ENCODE data around the gene IL33. TPM values are rescaled to one million over a fixed set of nuclear protein-coding genes. Genes with fewer than 3 reads are reported as not detected.

The IL33 gene
- total and polyA plus RNA-seq, 2 of the 4 experiments (the other 2 are of a cell fraction), result not detected

DNA sequence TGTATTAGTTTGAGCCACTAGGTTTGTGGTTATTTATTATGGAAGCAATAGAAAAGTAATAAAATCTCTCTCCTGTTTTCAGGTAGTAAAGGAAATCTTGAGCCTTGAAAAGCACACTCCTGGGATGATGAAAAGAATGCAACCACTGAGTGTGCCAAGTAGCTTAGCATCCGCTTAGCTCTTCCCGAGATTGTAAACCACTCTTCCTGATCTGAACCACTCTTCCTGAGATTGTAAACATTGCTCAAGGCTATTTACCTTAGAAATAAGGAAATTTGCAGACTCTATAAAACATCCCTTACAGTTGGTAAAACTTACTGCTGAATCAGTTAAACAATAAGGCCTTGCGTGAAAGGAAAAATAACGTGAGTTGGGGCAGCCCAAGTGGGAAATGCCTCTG is 17.4 kb upstream of the IL33 start:
- no peaks in the 10 kb centered on the region for H3K36me3 ChIP-seq (ENCODE audit: control insufficient read depth, insufficient read depth, low read length)
- ATAC-seq (ENCODE audit: low read depth) (no peak), DNase-seq (no peak)
- in situ Hi-C loops (cut with MboI; ENCODE audit: low sequenced_read_pairs) (no loop called here), dilution Hi-C loops (cut with HindIII; ENCODE audit: low sequenced_read_pairs, unreplicated experiment) (no loop called here), intact Hi-C loops (cut with micrococcal nuclease) (no loop called here)
- BruUV-seq (replicated peaks), result no TSS peak
- no peak overlapping the region for H3K56ac ChIP-seq (ENCODE audit: extremely low read depth, insufficient read depth, low read length)
- H3K79me1 ChIP-seq (ENCODE audit: low read depth in 1 of 2, low read length in 2 of 2), result no peaks in the 10 kb centered on the region
- H3K4ac ChIP-seq (ENCODE audit: low read depth, low read length), result no peak overlapping the region
- no peak overlapping the region for H2BK120ac ChIP-seq (ENCODE audit: low read depth, low read length)
- no peak overlapping the region for H3K4me3 ChIP-seq (ENCODE audit: insufficient read depth, low read depth, low read length)
- H2AK5ac ChIP-seq (ENCODE audit: low read depth, low read length), result no peak overlapping the region
- H2BK5ac ChIP-seq (ENCODE audit: low read depth, low read length, poor library complexity, severe bottlenecking), result no peak overlapping the region
- H4K20me1 ChIP-seq (ENCODE audit: insufficient read depth, low read length), result no peaks in the 10 kb centered on the region
- H3K18ac ChIP-seq (ENCODE audit: low read depth, low read length), result no peak overlapping the region
- H3K4me1 ChIP-seq (ENCODE audit: control insufficient read depth, insufficient read depth, low read length), result no peaks in the 10 kb centered on the region
- ChIA-PET POLR2A (ENCODE audit: unreplicated experiment) (no interaction called here), CTCF (interaction anchor here (1.2 to 1.4 kb wide), 2 partner anchors 70 to 108 kb away, joined by 3 to 4 read pairs; no protein-coding TSS in a partner anchor)
- no peak overlapping the region for H2AK9ac ChIP-seq (replicated peaks; ENCODE audit: low read depth, low read length, poor library complexity)
- no peak overlapping the region for H3K14ac ChIP-seq (replicated peaks; ENCODE audit: low read depth, low read length)
- no CpG with 5 or more reads among the region's 4 CpGs for WGBS, 2 experiments (ENCODE audit: extremely low coverage in 2 of 2, insufficient read length in 1 of 2)
- H4K5ac ChIP-seq (ENCODE audit: low read depth, low read length), result no peak overlapping the region
- no peak overlapping the region for H2BK20ac ChIP-seq (ENCODE audit: low read depth, low read length)
- no peak overlapping the region for H2BK15ac ChIP-seq (ENCODE audit: low read depth, low read length)
- no peak overlapping the region for H4K91ac ChIP-seq (ENCODE audit: insufficient read depth, low read depth, low read length)
- no peak overlapping the region for H2AFZ ChIP-seq (replicated peaks; ENCODE audit: low read length, poor library complexity)
- no peak overlapping the region for H3K4me2 ChIP-seq (ENCODE audit: low read depth, low read length)
- no peak overlapping the region for H3K9ac ChIP-seq (ENCODE audit: low read depth, low read length)
- H3K27me3 ChIP-seq (ENCODE audit: control insufficient read depth, insufficient read depth, low read length), result peaks cover 7% of the 10 kb centered on the region; the same call in 1 of the 2 replicates
- no peaks in the 10 kb centered on the region for H3K9me1 ChIP-seq (ENCODE audit: insufficient read depth, low read length)
- no peaks in the 10 kb centered on the region for H3K9me3 ChIP-seq (ENCODE audit: control insufficient read depth, insufficient read depth, low read length)
- H3K27ac ChIP-seq (ENCODE audit: insufficient read depth, low read length), result no peak overlapping the region
- TF ChIP-seq BHLHE40 (IDR thresholded peaks at IDR 0.05; ENCODE audit: low read depth, low read length), result no peak
- no peak for TF ChIP-seq SMC3 (IDR thresholded peaks at IDR 0.05; ENCODE audit: low read depth, low read length)
- no peak for TF ChIP-seq CEBPB (IDR thresholded peaks at IDR 0.05; ENCODE audit: low read depth, low read length)
- no peak for TF ChIP-seq NFE2L2 (IDR thresholded peaks at IDR 0.05; ENCODE audit: low read depth, low read length)
- no peak for TF ChIP-seq MXI1 (IDR thresholded peaks at IDR 0.05; ENCODE audit: borderline replicate concordance, low read depth, low read length)
- TF ChIP-seq ELK1 (IDR thresholded peaks at IDR 0.05; ENCODE audit: borderline replicate concordance, low read depth, low read length), result no peak
- no peak for TF ChIP-seq RCOR1 (IDR thresholded peaks at IDR 0.05; ENCODE audit: insufficient replicate concordance, low read length)
- TF ChIP-seq, protein P1, sequence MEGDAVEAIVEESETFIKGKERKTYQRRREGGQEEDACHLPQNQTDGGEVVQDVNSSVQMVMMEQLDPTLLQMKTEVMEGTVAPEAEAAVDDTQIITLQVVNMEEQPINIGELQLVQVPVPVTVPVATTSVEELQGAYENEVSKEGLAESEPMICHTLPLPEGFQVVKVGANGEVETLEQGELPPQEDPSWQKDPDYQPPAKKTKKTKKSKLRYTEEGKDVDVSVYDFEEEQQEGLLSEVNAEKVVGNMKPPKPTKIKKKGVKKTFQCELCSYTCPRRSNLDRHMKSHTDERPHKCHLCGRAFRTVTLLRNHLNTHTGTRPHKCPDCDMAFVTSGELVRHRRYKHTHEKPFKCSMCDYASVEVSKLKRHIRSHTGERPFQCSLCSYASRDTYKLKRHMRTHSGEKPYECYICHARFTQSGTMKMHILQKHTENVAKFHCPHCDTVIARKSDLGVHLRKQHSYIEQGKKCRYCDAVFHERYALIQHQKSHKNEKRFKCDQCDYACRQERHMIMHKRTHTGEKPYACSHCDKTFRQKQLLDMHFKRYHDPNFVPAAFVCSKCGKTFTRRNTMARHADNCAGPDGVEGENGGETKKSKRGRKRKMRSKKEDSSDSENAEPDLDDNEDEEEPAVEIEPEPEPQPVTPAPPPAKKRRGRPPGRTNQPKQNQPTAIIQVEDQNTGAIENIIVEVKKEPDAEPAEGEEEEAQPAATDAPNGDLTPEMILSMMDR (conservative IDR thresholded peaks at IDR 0.05; ENCODE audit: low read depth, low read length), result no peak
- TF ChIP-seq MAFK (IDR thresholded peaks at IDR 0.05; ENCODE audit: low read depth, low read length), result no peak
- TF ChIP-seq CHD1 (IDR thresholded peaks at IDR 0.05; ENCODE audit: low read depth, low read length), result no peak
- TF ChIP-seq MAZ (IDR thresholded peaks at IDR 0.05; ENCODE audit: borderline replicate concordance, low read depth, low read length), result no peak
- no peak for TF ChIP-seq USF2 (IDR thresholded peaks at IDR 0.05; ENCODE audit: low read depth, low read length)
- H3K23ac ChIP-seq (ENCODE audit: low read depth, low read length), result no peak overlapping the region
- no peak overlapping the region for H4K8ac ChIP-seq (ENCODE audit: low read depth in 2 of 2, low read length in 2 of 2)

Data from IMR-90 (cell line).